ENCODE measurements around the gene DDX46.
"Not testable (repeated sequence)": the region's sequence is repeated elsewhere in the genome, so short reads cannot be mapped to it uniquely, and the experiment has no call there.

DDX46 gene

GRCh38 chr5:134845852-134846640 lies 87.5 kb downstream of the DDX46 start, which contains the start of gene C5orf24:
C5orf24 (plus strand) TSS chr5:134845968; CDS start chr5:134854901, 8,933 bp downstream.
- DNase-seq: peak; percentile 14

DNA sequence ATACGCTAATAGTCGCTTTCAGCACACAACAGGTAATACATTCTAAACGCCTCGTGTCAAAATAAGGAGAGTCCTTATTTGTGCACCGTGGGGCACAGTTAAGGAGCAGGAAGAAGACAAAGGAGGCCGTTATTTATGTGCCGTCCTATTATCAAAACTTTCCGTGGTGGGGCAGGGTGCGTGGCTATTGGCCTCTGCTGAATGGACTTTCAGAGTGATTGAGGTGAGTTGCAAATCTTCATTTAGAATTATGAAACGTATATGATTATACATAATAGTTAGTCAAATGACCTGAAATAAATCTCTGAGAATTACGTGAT lies 88.0 kb downstream of the DDX46 start:
- DNase-seq: no peak

DNA sequence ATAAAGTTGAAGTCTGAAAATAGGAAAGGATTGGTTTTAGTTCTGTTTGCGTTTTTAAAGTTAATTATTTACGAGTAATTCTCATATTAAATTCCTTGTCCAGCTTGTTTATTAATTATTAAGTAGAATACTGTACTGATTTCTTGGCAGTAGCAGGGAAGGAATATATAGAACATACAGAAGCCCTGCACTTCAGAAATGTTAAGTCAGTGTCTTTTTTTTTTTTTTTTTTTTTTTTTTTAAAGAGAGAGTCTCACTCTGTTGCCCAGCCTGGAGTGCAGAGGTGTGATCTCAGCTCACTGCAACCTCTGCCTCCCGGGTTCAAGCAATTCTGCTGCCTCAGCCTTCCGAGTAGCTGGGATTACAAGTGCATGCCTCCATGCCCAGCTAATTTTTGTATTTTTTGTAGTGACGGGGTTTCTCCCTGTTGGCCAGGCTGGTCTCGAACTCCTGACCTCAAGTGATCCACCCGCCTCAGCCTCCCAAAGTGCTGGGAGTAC lies 90.9 kb downstream of the DDX46 start:
- DNase-seq: not testable (repeated sequence)

GRCh38 chr5:134851307-134851923 lies 92.8 kb downstream of the DDX46 start:
- DNase-seq: no peak

DNA sequence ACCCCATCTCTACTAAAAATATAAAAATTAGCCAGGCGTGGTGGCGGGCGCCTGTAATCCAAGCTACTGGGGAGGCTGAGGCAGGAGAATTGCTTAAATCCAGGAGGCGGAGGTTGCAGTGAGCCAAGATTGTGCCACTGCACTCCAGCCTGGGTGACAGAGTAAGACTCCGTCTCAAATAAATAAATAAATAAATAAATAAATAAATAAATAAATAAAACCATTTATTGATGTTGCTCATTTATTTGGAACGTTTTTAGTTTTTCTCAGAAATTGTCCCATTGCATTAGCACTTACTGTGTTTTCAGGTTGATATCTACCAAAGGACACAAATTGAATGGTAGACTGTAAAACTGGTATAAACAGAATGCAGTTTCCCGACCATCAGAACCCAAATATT lies 97.9 kb downstream of the DDX46 start:
- DNase-seq: not testable (repeated sequence)

DNA sequence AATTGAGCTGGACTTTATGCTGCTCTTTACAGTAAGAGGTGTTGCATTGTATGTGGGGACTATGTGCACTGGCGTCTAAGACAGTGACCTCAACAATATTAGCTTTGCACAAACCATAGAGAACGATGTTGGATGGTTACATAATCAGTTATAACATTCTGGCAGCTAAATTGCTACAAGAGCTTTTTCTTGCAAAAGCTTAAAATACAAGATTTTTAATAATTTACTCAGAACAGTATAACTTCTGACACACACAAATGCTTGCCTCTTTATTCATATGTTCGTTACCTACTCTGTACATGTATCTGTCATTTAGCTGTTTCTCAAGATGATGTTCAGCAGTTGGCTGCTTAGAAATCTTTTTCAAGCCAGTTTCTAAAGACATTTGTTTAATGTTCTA lies 98.8 kb downstream of the DDX46 start:
- DNase-seq: no peak

DNA sequence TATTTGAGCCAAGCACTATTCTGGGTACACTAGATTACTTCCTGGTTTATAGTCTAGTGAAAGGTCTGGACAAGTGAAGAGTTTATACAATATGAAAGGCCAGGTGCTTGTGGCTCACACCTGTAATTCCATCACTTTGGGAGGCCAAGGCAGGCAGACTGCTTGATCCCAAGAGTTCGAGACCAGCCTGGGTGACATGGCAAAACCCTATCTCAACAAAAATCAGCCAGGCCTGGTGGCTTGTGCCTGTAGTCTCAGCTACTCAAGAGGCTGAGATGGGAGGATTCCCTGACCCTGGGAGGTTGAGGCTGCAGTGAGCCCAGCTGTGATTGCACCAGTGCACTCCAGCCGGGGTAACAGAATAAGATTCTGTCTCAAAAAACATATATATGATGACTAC lies 106.1 kb downstream of the DDX46 start:
- DNase-seq: no peak

- no peak for DNase-seq
Measured at GRCh38 chr5:134873494-134873893, 114.9 kb downstream of the DDX46 start.

- DNase-seq: no peak
Measured at GRCh38 chr5:134873987-134874830, 115.6 kb downstream of the DDX46 start, which contains the start of gene TXNDC15. TXNDC15 (plus strand) TSS chr5:134874371; CDS start chr5:134874428, 57 bp downstream.

- no peak for DNase-seq
Measured at GRCh38 chr5:134874831-134875655, 116.5 kb downstream of the DDX46 start.

DNA sequence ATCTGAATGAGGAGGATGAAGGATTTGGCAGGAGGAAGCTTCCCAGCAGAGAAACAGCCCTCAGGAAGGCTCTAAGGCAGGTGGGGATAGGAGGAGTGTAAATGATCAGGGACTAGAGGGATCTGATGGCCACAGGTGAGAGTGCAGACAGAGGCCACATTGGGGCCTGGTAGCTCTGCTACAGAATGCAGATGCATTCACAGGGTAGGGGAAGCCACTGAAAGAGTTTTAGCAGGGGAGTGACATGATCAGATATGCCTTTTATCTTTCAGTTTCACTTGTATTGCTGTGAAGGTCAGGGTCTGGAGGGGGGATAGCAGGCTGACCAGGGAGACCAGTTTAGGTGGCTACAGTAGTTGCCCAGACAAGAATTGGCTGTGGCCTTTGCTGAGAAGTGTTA lies 118.6 kb downstream of the DDX46 start:
- no peak for DNase-seq

DNA sequence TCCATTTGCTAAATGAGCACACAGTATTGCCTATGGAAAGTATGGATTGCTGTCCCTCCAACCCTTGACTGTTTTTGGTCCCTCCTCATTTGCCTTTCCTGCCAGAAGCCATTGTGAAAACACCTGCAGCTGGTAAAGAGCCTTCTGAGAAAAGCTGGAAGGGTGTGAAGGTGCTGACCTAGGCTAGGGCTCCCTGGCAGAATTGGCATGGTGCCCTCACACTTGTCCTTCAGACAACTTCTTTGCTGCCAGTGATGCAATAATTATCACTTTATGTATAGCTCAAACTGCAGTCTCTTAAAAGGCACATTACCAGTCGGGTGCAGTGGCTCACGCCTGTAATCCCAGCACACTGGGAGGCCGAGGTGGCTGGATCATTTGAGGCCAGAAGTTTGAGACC lies 119.8 kb downstream of the DDX46 start:
- DNase-seq: no peak

GRCh38 chr5:134879456-134879855 lies 120.9 kb downstream of the DDX46 start:
- DNase-seq: no peak

Measured in cortex of kidney (tissue), 1 donor.